DOHH2 (cell line): ENCODE data around the gene WNK4.

Source experiments
- CTCF ChIP-seq: fragments of 200-600 bp; sonication (generic); IDR thresholded peaks from one replicate; pipeline ENCODE4 v1.5.1; 2014; ENCODE audit warnings: antibody characterized with exemption, mild to moderate bottlenecking, low read depth, low read length; ENCODE audit not compliant: poor library complexity, severe bottlenecking
- EZH2phosphoT487 ChIP-seq: fragments of 200-600 bp; sonication (generic); IDR thresholded peaks from 2 replicates; pipeline ENCODE4 v1.6.1; 2017; ENCODE audit warnings: borderline replicate concordance, mild to moderate bottlenecking, antibody characterized with exemption, low read length, moderate library complexity, mixed read lengths

- TF ChIP-seq CTCF = no peak
- no peak for TF ChIP-seq EZH2phosphoT487
Measured at GRCh38 chr17:42814633-42815399, 34.4 kb downstream of the WNK4 start.
